GM23338 (cell line): ENCODE data around the gene NPAS3. TPM values are rescaled to one million over a fixed set of nuclear protein-coding genes. Genes with fewer than 3 reads are reported as not detected.

Experiments
- ATAC-seq: fragments of 200-7000 bp; cut with Tn5 transposase; 3 replicates; pipeline ENCODE4 v1.9.1; 2020
- DNase-seq: peaks from one replicate; pipeline ENCODE4 v3.0.0-alpha.2; 2015; ENCODE audit warnings: low spot score
- H2AFZ ChIP-seq: fragments of 200-600 bp; sonication (generic); 2 replicates; pipeline ENCODE4 v1.8.0; 2016; ENCODE audit warnings: antibody characterized with exemption, mild to moderate bottlenecking, moderate library complexity
- H3F3A ChIP-seq: fragments of 200-600 bp; sonication (generic); replicated peaks from 2 replicates; pipeline ENCODE4 v1.8.0; 2017; ENCODE audit warnings: antibody characterized with exemption, mixed run types, low read depth
- H3K27ac ChIP-seq: fragments of 200-600 bp; sonication (generic); 2 replicates; pipeline ENCODE4 v1.6.1; 2016; ENCODE audit warnings: low read depth
- H3K27me3 ChIP-seq: fragments of 200-600 bp; sonication (generic); 2 replicates; pipeline ENCODE4 v1.8.0; 2016; ENCODE audit warnings: mild to moderate bottlenecking, mixed run types, moderate library complexity; ENCODE audit not compliant: insufficient read depth
- H3K36me3 ChIP-seq: fragments of 200-600 bp; sonication (generic); 2 replicates; pipeline ENCODE4 v1.8.0; 2016; ENCODE audit warnings: mild to moderate bottlenecking; ENCODE audit not compliant: insufficient read depth
- H3K4me1 ChIP-seq: fragments of 200-600 bp; sonication (generic); 2 replicates; pipeline ENCODE4 v1.8.0; 2016; ENCODE audit warnings: mild to moderate bottlenecking, moderate library complexity; ENCODE audit not compliant: insufficient read depth
- H3K4me2 ChIP-seq: fragments of 200-600 bp; sonication (generic); 2 replicates; pipeline ENCODE4 v1.7.1; 2017; ENCODE audit warnings: mixed run types
- H3K4me3 ChIP-seq: fragments of 200-600 bp; sonication (generic); 2 replicates; pipeline ENCODE4 v1.6.1; 2016; ENCODE audit warnings: mixed run types
- H3K79me2 ChIP-seq: fragments of 200-600 bp; sonication (generic); replicated peaks from 2 replicates; pipeline ENCODE4 v1.8.0; 2017; ENCODE audit warnings: mild to moderate bottlenecking; ENCODE audit not compliant: insufficient read depth
- H3K9me2 ChIP-seq: fragments of 200-600 bp; sonication (generic); 2 replicates; pipeline ENCODE4 v1.8.0; 2017; ENCODE audit not compliant: insufficient read depth
- H4K20me1 ChIP-seq: fragments of 200-600 bp; sonication (generic); replicated peaks from 2 replicates; pipeline ENCODE4 v1.8.0; 2017; ENCODE audit warnings: mild to moderate bottlenecking; ENCODE audit not compliant: insufficient read depth
- H3K27ac Mint-ChIP-seq: 2 replicates; pipeline ENCODE4 v1.8.0; 2020; ENCODE audit warnings: inconsistent platforms, mild to moderate bottlenecking, moderate library complexity, mixed read lengths
- H3K27me3 Mint-ChIP-seq: 3 replicates; pipeline ENCODE4 v1.8.0; 2022; ENCODE audit warnings: low read depth, mild to moderate bottlenecking, moderate library complexity, mixed read lengths, inconsistent platforms; ENCODE audit not compliant: insufficient read depth, poor library complexity
- H3K36me3 Mint-ChIP-seq: 3 replicates; pipeline ENCODE4 v1.8.0; 2021; ENCODE audit warnings: low read depth, mild to moderate bottlenecking, inconsistent platforms, moderate library complexity, mixed read lengths
- H3K4me1 Mint-ChIP-seq: 3 replicates; pipeline ENCODE4 v1.8.0; 2020; ENCODE audit warnings: mild to moderate bottlenecking, inconsistent platforms, mixed read lengths
- H3K4me3 Mint-ChIP-seq: 3 replicates; pipeline ENCODE4 v1.8.0; 2021; ENCODE audit warnings: moderate library complexity, mild to moderate bottlenecking, inconsistent platforms, mixed read lengths
- H3K9me3 Mint-ChIP-seq: 3 replicates; pipeline ENCODE4 v1.8.0; 2020; ENCODE audit warnings: moderate library complexity, mild to moderate bottlenecking, inconsistent platforms, mixed read lengths
- CREB1 ChIP-seq: fragments of 250-450 bp; sonication (Bioruptor Pico); IDR thresholded peaks from 2 replicates; pipeline ENCODE4 v1.5.0; 2020; ENCODE audit warnings: low read depth, mild to moderate bottlenecking, moderate library complexity
- EZH2 ChIP-seq: fragments of 200-600 bp; sonication (generic); IDR thresholded peaks from one replicate; pipeline ENCODE4 v1.8.0; 2017; ENCODE audit warnings: antibody characterized with exemption, mild to moderate bottlenecking, low read depth; ENCODE audit not compliant: unreplicated experiment
- EZH2phosphoT487 ChIP-seq: fragments of 200-600 bp; sonication (generic); IDR thresholded peaks from one replicate; pipeline ENCODE4 v1.8.1; 2018; ENCODE audit warnings: antibody characterized with exemption; ENCODE audit not compliant: unreplicated experiment
- JUNB ChIP-seq: IDR thresholded peaks from one replicate; pipeline ENCODE4 v1.6.1; 2016; ENCODE audit warnings: antibody characterized with exemption; ENCODE audit not compliant: unreplicated experiment
- NANOG ChIP-seq: IDR thresholded peaks from 2 replicates; pipeline ENCODE4 v1.6.1; 2016; ENCODE audit warnings: antibody characterized with exemption, borderline replicate concordance
- POLR2AphosphoS5 ChIP-seq: IDR thresholded peaks from 2 replicates; pipeline ENCODE4 v1.6.1; 2016; ENCODE audit warnings: antibody characterized with exemption, low read depth
- STAT1 ChIP-seq: IDR thresholded peaks from one replicate; pipeline ENCODE4 v1.6.1; 2016; ENCODE audit warnings: antibody characterized with exemption; ENCODE audit not compliant: unreplicated experiment
- ZNF114 ChIP-seq: fragments of 250-450 bp; sonication (Bioruptor Pico); IDR thresholded peaks from 2 replicates; pipeline ENCODE4 v1.5.0; 2020; ENCODE audit warnings: mild to moderate bottlenecking, moderate library complexity
- ZNF331 ChIP-seq: fragments of 250-450 bp; sonication (Bioruptor Pico); IDR thresholded peaks from 2 replicates; pipeline ENCODE4 v1.5.0; 2020; ENCODE audit warnings: low read depth, mild to moderate bottlenecking, moderate library complexity
- polyA plus RNA-seq: library from polyadenylated mRNA; unstranded; fragments of >200 nt; fragmentation: Nextera tagmentation; extraction: Ambion mirVana; gene quantifications from 2 replicates; pipeline ENCODE4 v1.2.1, GENCODE V29; 2016
- total RNA-seq: library from RNA; depleted of rRNA; stranded (reverse); fragments of >200 nt; shearing (Covaris generic); gene quantifications from 2 replicates; pipeline ENCODE4 v1.2.3, GENCODE V29; 2014
- TF ChIP-seq, protein P1 (sequence below): fragments of 250-450 bp; sonication (Bioruptor Pico); IDR thresholded peaks from 2 replicates; pipeline ENCODE4 v1.5.0; 2020; ENCODE audit warnings: mild to moderate bottlenecking, moderate library complexity
- TF ChIP-seq, protein P2 (sequence below): IDR thresholded peaks from one replicate; pipeline ENCODE4 v1.6.1; 2018; ENCODE audit warnings: antibody characterized with exemption; ENCODE audit not compliant: unreplicated experiment
- TF ChIP-seq, protein P3 (sequence below): IDR thresholded peaks from 2 replicates; pipeline ENCODE4 v1.6.1; 2016; ENCODE audit warnings: antibody characterized with exemption

Gene NPAS3
- total and polyA plus RNA-seq, 2 experiments from 2014 or later = 0.17 to 0.19 TPM

DNA sequence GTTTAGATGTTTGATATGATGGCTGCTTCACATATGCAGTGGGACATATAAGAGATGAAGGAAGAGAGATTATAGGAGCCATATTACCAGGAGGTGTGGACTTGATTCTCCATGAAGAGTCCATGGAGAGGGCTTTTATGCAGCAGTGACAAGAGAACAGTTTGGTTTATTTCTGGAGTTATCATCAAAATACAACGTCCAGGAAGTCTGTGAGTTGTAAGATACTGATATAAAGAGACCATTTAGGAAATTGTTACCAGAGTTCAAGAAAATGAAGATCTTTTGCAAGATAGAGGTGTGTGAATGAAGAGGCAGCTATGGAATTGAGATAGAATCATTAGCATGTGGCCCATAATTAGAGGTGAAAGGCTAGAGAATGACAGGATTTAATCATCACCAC lies 431.7 kb downstream of the NPAS3 start (continued):
- TF ChIP-seq, protein P1, sequence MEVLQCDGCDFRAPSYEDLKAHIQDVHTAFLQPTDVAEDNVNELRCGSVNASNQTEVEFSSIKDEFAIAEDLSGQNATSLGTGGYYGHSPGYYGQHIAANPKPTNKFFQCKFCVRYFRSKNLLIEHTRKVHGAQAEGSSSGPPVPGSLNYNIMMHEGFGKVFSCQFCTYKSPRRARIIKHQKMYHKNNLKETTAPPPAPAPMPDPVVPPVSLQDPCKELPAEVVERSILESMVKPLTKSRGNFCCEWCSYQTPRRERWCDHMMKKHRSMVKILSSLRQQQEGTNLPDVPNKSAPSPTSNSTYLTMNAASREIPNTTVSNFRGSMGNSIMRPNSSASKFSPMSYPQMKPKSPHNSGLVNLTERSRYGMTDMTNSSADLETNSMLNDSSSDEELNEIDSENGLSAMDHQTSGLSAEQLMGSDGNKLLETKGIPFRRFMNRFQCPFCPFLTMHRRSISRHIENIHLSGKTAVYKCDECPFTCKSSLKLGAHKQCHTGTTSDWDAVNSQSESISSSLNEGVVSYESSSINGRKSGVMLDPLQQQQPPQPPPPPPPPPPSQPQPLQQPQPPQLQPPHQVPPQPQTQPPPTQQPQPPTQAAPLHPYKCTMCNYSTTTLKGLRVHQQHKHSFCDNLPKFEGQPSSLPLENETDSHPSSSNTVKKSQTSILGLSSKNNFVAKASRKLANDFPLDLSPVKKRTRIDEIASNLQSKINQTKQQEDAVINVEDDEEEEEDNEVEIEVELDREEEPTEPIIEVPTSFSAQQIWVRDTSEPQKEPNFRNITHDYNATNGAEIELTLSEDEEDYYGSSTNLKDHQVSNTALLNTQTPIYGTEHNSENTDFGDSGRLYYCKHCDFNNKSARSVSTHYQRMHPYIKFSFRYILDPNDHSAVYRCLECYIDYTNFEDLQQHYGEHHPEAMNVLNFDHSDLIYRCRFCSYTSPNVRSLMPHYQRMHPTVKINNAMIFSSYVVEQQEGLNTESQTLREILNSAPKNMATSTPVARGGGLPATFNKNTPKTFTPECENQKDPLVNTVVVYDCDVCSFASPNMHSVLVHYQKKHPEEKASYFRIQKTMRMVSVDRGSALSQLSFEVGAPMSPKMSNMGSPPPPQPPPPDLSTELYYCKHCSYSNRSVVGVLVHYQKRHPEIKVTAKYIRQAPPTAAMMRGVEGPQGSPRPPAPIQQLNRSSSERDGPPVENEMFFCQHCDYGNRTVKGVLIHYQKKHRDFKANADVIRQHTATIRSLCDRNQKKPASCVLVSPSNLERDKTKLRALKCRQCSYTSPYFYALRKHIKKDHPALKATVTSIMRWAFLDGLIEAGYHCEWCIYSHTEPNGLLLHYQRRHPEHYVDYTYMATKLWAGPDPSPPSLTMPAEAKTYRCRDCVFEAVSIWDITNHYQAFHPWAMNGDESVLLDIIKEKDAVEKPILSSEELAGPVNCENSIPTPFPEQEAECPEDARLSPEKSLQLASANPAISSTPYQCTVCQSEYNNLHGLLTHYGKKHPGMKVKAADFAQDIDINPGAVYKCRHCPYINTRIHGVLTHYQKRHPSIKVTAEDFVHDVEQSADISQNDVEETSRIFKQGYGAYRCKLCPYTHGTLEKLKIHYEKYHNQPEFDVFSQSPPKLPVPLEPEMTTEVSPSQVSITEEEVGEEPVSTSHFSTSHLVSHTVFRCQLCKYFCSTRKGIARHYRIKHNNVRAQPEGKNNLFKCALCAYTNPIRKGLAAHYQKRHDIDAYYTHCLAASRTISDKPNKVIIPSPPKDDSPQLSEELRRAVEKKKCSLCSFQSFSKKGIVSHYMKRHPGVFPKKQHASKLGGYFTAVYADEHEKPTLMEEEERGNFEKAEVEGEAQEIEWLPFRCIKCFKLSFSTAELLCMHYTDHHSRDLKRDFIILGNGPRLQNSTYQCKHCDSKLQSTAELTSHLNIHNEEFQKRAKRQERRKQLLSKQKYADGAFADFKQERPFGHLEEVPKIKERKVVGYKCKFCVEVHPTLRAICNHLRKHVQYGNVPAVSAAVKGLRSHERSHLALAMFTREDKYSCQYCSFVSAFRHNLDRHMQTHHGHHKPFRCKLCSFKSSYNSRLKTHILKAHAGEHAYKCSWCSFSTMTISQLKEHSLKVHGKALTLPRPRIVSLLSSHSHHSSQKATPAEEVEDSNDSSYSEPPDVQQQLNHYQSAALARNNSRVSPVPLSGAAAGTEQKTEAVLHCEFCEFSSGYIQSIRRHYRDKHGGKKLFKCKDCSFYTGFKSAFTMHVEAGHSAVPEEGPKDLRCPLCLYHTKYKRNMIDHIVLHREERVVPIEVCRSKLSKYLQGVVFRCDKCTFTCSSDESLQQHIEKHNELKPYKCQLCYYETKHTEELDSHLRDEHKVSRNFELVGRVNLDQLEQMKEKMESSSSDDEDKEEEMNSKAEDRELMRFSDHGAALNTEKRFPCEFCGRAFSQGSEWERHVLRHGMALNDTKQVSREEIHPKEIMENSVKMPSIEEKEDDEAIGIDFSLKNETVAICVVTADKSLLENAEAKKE (CRISPR knock-in tag) = no peak
- TF ChIP-seq STAT1 = no peak
- TF ChIP-seq, protein P2, sequence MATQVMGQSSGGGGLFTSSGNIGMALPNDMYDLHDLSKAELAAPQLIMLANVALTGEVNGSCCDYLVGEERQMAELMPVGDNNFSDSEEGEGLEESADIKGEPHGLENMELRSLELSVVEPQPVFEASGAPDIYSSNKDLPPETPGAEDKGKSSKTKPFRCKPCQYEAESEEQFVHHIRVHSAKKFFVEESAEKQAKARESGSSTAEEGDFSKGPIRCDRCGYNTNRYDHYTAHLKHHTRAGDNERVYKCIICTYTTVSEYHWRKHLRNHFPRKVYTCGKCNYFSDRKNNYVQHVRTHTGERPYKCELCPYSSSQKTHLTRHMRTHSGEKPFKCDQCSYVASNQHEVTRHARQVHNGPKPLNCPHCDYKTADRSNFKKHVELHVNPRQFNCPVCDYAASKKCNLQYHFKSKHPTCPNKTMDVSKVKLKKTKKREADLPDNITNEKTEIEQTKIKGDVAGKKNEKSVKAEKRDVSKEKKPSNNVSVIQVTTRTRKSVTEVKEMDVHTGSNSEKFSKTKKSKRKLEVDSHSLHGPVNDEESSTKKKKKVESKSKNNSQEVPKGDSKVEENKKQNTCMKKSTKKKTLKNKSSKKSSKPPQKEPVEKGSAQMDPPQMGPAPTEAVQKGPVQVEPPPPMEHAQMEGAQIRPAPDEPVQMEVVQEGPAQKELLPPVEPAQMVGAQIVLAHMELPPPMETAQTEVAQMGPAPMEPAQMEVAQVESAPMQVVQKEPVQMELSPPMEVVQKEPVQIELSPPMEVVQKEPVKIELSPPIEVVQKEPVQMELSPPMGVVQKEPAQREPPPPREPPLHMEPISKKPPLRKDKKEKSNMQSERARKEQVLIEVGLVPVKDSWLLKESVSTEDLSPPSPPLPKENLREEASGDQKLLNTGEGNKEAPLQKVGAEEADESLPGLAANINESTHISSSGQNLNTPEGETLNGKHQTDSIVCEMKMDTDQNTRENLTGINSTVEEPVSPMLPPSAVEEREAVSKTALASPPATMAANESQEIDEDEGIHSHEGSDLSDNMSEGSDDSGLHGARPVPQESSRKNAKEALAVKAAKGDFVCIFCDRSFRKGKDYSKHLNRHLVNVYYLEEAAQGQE = no peak
- no peak for TF ChIP-seq EZH2phosphoT487
- no peak for TF ChIP-seq JUNB
- TF ChIP-seq POLR2AphosphoS5 = no peak

DNA sequence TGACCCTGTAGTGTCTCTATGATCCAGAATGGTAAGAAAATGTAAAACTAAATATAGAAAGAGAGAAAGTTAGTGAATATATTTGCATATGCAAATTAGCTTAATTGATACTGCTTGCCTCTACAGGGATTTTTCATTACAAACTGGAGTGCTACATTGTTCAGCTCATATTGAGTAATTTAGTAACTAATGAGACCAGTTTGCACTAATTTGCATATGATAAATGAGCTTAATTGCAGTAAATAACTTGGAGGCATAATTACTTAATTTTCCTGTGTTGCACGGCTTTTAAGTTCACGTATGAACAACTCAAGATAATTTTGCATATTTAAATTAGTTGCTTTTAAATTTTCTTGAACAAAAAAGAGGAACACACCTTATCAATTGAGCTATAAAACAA lies 436.5 kb downstream of the NPAS3 start:
- H3K4me2 ChIP-seq = no peak overlapping the region
- no peaks in the 10 kb centered on the region for H4K20me1 ChIP-seq
- H3K4me1 ChIP-seq = no peaks in the 10 kb centered on the region
- H3K27ac ChIP-seq = no peak overlapping the region
- no peak overlapping the region for H3K4me3 ChIP-seq
- Mint-ChIP-seq H3K27ac (no peak overlapping the region), H3K9me3 (no peaks in the 10 kb centered on the region; the same call in 2 of the 3 replicates), H3K4me3 (no peak overlapping the region), H3K27me3 (no peaks in the 10 kb centered on the region), H3K4me1 (peaks cover 2% of the 10 kb centered on the region; the same call in 2 of the 3 replicates), H3K36me3 (no peaks in the 10 kb centered on the region)
- DNase-seq (no peak), ATAC-seq (no peak)
- H2AFZ ChIP-seq = no peak overlapping the region
- no peaks in the 10 kb centered on the region for H3K36me3 ChIP-seq
- no peaks in the 10 kb centered on the region for H3K27me3 ChIP-seq
- H3K9me2 ChIP-seq = no peaks in the 10 kb centered on the region
- H3K79me2 ChIP-seq = no peaks in the 10 kb centered on the region
- H3F3A ChIP-seq = no peaks in the 10 kb centered on the region
- TF ChIP-seq NANOG = no peak
- no peak for TF ChIP-seq EZH2phosphoT487
- no peak for TF ChIP-seq CREB1 (CRISPR knock-in tag)
- no peak for TF ChIP-seq EZH2
- TF ChIP-seq, protein P2 = no peak
- TF ChIP-seq ZNF114 (CRISPR knock-in tag) = no peak
- no peak for TF ChIP-seq ZNF331
- TF ChIP-seq, protein P3, sequence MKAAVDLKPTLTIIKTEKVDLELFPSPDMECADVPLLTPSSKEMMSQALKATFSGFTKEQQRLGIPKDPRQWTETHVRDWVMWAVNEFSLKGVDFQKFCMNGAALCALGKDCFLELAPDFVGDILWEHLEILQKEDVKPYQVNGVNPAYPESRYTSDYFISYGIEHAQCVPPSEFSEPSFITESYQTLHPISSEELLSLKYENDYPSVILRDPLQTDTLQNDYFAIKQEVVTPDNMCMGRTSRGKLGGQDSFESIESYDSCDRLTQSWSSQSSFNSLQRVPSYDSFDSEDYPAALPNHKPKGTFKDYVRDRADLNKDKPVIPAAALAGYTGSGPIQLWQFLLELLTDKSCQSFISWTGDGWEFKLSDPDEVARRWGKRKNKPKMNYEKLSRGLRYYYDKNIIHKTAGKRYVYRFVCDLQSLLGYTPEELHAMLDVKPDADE = no peak
- no peak for TF ChIP-seq POLR2AphosphoS5
